Measurements from ENCODE around the gene PALB2.
A peak's percentile ranks its signal among the peaks of the same experiment; 100 is the strongest.

PALB2 gene

GRCh38 chr16:23640931-23641765 lies at the start of gene PALB2, which contains the start of gene DCTN5:
PALB2 (minus strand) TSS chr16:23641310; CDS start chr16:23641157, 153 bp downstream.
DCTN5 (plus strand) TSS chr16:23641466; CDS start chr16:23641543, 77 bp downstream.
- DNase-seq: peak; percentile 95

- DNase-seq: no peak
These were observed 48.5 kb upstream of the PALB2 start for GRCh38 chr16:23689442-23690187.

GRCh38 chr16:23687034-23687808 lies 46.1 kb upstream of the PALB2 start:
- DNase-seq: no peak

- no peak for DNase-seq
These were observed 42.4 kb upstream of the PALB2 start for GRCh38 chr16:23683487-23683886.

GRCh38 chr16:23682181-23682580 lies 41.1 kb upstream of the PALB2 start:
- no peak for DNase-seq

GRCh38 chr16:23679986-23680336 lies 38.9 kb upstream of the PALB2 start:
- DNase-seq: no peak

GRCh38 chr16:23679274-23679985 lies 38.3 kb upstream of the PALB2 start:
- DNase-seq: peak; percentile 25

- peak; percentile 89 for DNase-seq
These were observed 37.5 kb upstream of the PALB2 start, which contains the start of gene PLK1 for GRCh38 chr16:23678430-23679273. PLK1 (plus strand) TSS chr16:23678889; CDS start chr16:23678933, 44 bp downstream.

GRCh38 chr16:23676924-23677480 lies 35.9 kb upstream of the PALB2 start:
- no peak for DNase-seq

- DNase-seq: no peak
These were observed 33.0 kb upstream of the PALB2 start for GRCh38 chr16:23673971-23674614.

GRCh38 chr16:23670137-23670776 lies 29.1 kb upstream of the PALB2 start:
- no peak for DNase-seq

GRCh38 chr16:23668873-23669272 lies 27.8 kb upstream of the PALB2 start:
- no peak for DNase-seq

GRCh38 chr16:23668225-23668624 lies 27.1 kb upstream of the PALB2 start:
- DNase-seq: no peak

GRCh38 chr16:23667355-23667659 lies 26.2 kb upstream of the PALB2 start:
- DNase-seq: no peak

- no peak for DNase-seq
These were observed 25.7 kb upstream of the PALB2 start for GRCh38 chr16:23666571-23667354.

- no peak for DNase-seq
These were observed 22.8 kb upstream of the PALB2 start for GRCh38 chr16:23663918-23664317.

GRCh38 chr16:23651943-23652468 lies 10.9 kb upstream of the PALB2 start:
- no peak for DNase-seq

- DNase-seq: no peak
These were observed 9.7 kb upstream of the PALB2 start for GRCh38 chr16:23650674-23651416.

Measured in NCI-H2171 treated with DMSO at 0.1 percent for 48 hours (cell line).